Keratinocyte (primary cell): ENCODE data around the gene TMEM245. TPM values are rescaled to one million over a fixed set of nuclear protein-coding genes. Genes with fewer than 3 reads are reported as not detected.

Source experiments
- DNase-seq: peaks from one replicate; pipeline ENCODE4 v3.0.0-alpha.2; 2011; ENCODE audit warnings: low read depth, missing footprints, low spot score
- FAIRE-seq: peaks from 2 replicates; lab custom pipeline; 2011; peaks lifted over from hg19 to GRCh38; lab: Jason Lieb, UNC
- H2AFZ ChIP-seq: 2 replicates; pipeline ENCODE4 v1.6.0; 2012; ENCODE audit warnings: low read length, control low read depth, inconsistent platforms; ENCODE audit not compliant: control insufficient read depth
- H3K27ac ChIP-seq: 2 replicates; pipeline ENCODE4 v1.5.1; 2011; ENCODE audit warnings: low read length; ENCODE audit not compliant: control insufficient read depth, insufficient read depth
- H3K27me3 ChIP-seq: 3 replicates; pipeline ENCODE4 v1.6.0; 2011; ENCODE audit warnings: low read length; ENCODE audit not compliant: control insufficient read depth, insufficient read depth; ENCODE audit errors: extremely low read depth
- H3K36me3 ChIP-seq, 2 experiments: 2 replicates in 1 of 2; 3 replicates in 1 of 2; pipeline ENCODE4 v1.5.1; 2011; ENCODE audit warnings: low read length in 2 of 2, mild to moderate bottlenecking in 1 of 2; ENCODE audit not compliant: control insufficient read depth in 2 of 2, insufficient read depth in 2 of 2; ENCODE audit errors: extremely low read depth in 1 of 2
- H3K4me1 ChIP-seq: 3 replicates; pipeline ENCODE4 v1.5.1; 2011; ENCODE audit warnings: low read length; ENCODE audit not compliant: control insufficient read depth, insufficient read depth; ENCODE audit errors: extremely low read depth
- H3K4me2 ChIP-seq: 3 replicates; pipeline ENCODE4 v1.6.0; 2011; ENCODE audit warnings: low read depth, low read length; ENCODE audit not compliant: control insufficient read depth, insufficient read depth; ENCODE audit errors: extremely low read depth
- H3K4me3 ChIP-seq, 3 experiments: fragments of 200-600 bp in 1 of 3; sonication (generic) in 1 of 3; 2 replicates in 2 of 3; 3 replicates in 1 of 3; pipeline ENCODE4 v1.5.1; 2011 to 2016; ENCODE audit warnings: low read length in 3 of 3, mild to moderate bottlenecking in 3 of 3, control low read depth in 2 of 3, inconsistent platforms in 1 of 3, low read depth in 1 of 3, mixed read lengths in 1 of 3, mixed run types in 1 of 3, moderate library complexity in 1 of 3; ENCODE audit not compliant: control insufficient read depth in 2 of 3, insufficient read depth in 2 of 3; ENCODE audit errors: extremely low read depth in 1 of 3
- H3K79me2 ChIP-seq: 2 replicates; pipeline ENCODE4 v1.6.0; 2012; ENCODE audit warnings: low read length; ENCODE audit not compliant: control insufficient read depth, insufficient read depth
- H3K9ac ChIP-seq: 3 replicates; pipeline ENCODE4 v1.6.0; 2011; ENCODE audit warnings: low read length; ENCODE audit not compliant: control insufficient read depth, insufficient read depth; ENCODE audit errors: extremely low read depth
- H3K9me1 ChIP-seq: 3 replicates; pipeline ENCODE4 v1.6.0; 2011; ENCODE audit warnings: low read length; ENCODE audit not compliant: control insufficient read depth, insufficient read depth; ENCODE audit errors: extremely low read depth
- H3K9me3 ChIP-seq: 2 replicates; pipeline ENCODE4 v1.5.1; 2012; ENCODE audit warnings: low read depth, low read length; ENCODE audit not compliant: control insufficient read depth
- H4K20me1 ChIP-seq: 3 replicates; pipeline ENCODE4 v1.6.0; 2011; ENCODE audit warnings: low read length; ENCODE audit not compliant: control insufficient read depth, insufficient read depth; ENCODE audit errors: extremely low read depth
- EZH2 ChIP-seq: IDR thresholded peaks from one replicate; pipeline ENCODE4 v1.6.1; 2012; ENCODE audit warnings: inconsistent platforms, mild to moderate bottlenecking, low read length, moderate library complexity
- dilution Hi-C: fragments of 300-500 bp; cut with MboI; formaldehyde crosslinking; loops from one replicate; pipeline ENCODE4 v1.7.0; 2020; ENCODE audit warnings: low sequenced_read_pairs; ENCODE audit not compliant: extremely low pct_ligation_motif_present
- polyA plus RNA-seq, 5 experiments: library from polyadenylated mRNA; depleted of rRNA in 3 of 5; stranded (reverse) in 3 of 5; stranded (forward) in 1 of 5; unstranded in 1 of 5; fragments of >200 nt; gene quantifications; 1 replicate in 1 of 5; 2 replicates in 3 of 5; 3 replicates in 1 of 5; pipeline versions ENCODE4 v1.2.1 to v1.2.3, GENCODE V29; 2011 to 2012; ENCODE audit warnings: missing spikeins in 2 of 5, low read depth in 1 of 5, low replicate concordance in 1 of 5
- TF ChIP-seq, protein P1 (sequence below), 3 experiments: IDR thresholded peaks in 1 of 3; conservative IDR thresholded peaks in 1 of 3; optimal IDR thresholded peaks in 1 of 3; 2 replicates in 2 of 3; 3 replicates in 1 of 3; pipeline versions ENCODE3 to v1.5.1; 2011; ENCODE audit warnings: low read length in 3 of 3, mild to moderate bottlenecking in 3 of 3, moderate library complexity in 2 of 3, control low read depth in 1 of 3, inconsistent platforms in 1 of 3; ENCODE audit not compliant: insufficient read depth in 2 of 3; ENCODE audit errors: extremely low read depth in 1 of 3

TMEM245 gene
- polyA plus RNA-seq, 1 donor (not counting 4 experiments of a cell fraction or from before 2014, with no cell fraction given), result 40.0 TPM

DNA sequence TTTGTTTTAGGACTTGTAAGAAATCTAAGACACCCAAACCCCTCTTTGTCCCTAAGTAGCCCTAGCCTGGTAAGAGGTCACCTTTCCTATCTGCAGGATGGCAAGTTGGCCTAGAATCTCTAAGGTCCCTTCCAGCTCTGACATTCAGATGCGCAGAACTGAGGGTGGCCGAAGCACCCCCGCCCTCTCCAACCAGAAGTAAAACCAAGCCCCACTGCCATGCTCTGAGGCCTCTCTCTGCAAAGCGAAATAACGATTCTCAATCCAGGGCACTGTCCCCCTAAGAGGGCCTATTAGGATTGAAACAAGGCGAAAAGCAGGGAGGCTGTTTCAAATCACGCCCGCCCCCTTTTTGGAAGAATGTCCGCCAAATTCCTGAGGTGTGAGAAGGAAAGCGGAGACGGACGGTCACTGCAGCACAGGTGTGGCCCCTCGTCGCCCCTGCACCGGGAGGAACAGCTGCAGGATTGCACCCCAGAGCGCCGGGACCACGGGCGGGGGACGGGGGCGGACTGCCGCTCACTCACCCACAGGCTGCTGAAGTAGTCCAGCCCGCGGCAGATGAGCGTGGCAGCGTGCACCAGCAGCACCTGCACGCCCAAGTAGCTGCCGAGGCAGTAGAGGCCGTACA, 824 bp downstream of the TMEM245 start:
- H3K27ac ChIP-seq, result peak overlapping the region; percentile 94
- no peaks in the 10 kb centered on the region for H3K9me1 ChIP-seq
- no peaks in the 10 kb centered on the region for H3K9me3 ChIP-seq
- dilution Hi-C loops, result loop anchor here (5.0 kb wide), 1 partner anchor 37 kb away; no protein-coding TSS in a partner anchor
- peak overlapping the region; percentile 98 for H3K4me2 ChIP-seq
- TF ChIP-seq, protein P1, sequence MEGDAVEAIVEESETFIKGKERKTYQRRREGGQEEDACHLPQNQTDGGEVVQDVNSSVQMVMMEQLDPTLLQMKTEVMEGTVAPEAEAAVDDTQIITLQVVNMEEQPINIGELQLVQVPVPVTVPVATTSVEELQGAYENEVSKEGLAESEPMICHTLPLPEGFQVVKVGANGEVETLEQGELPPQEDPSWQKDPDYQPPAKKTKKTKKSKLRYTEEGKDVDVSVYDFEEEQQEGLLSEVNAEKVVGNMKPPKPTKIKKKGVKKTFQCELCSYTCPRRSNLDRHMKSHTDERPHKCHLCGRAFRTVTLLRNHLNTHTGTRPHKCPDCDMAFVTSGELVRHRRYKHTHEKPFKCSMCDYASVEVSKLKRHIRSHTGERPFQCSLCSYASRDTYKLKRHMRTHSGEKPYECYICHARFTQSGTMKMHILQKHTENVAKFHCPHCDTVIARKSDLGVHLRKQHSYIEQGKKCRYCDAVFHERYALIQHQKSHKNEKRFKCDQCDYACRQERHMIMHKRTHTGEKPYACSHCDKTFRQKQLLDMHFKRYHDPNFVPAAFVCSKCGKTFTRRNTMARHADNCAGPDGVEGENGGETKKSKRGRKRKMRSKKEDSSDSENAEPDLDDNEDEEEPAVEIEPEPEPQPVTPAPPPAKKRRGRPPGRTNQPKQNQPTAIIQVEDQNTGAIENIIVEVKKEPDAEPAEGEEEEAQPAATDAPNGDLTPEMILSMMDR (optimal IDR thresholded peaks at IDR 0.05 in 1 of 3, IDR thresholded peaks at IDR 0.05 in 1 of 3, conservative IDR thresholded peaks at IDR 0.05 in 1 of 3; ENCODE audit: extremely low read depth in 1 of 3, insufficient read depth in 2 of 3, low read length in 3 of 3), result no peak
- TF ChIP-seq EZH2, result no peak
- H3K79me2 ChIP-seq, result peaks cover 57% of the 10 kb centered on the region
- peak overlapping the region; percentile 89 to 94 (median 89) for H3K4me3 ChIP-seq
- H2AFZ ChIP-seq, result peak overlapping the region; percentile 40
- H3K4me1 ChIP-seq, result peaks cover 42% of the 10 kb centered on the region
- FAIRE-seq, result no peak
- no peak for DNase-seq
- H4K20me1 ChIP-seq, result peaks cover 7% of the 10 kb centered on the region
- peak overlapping the region; percentile 92 for H3K9ac ChIP-seq
- peaks cover 0 to 5% of the 10 kb centered on the region in 2 experiments for H3K36me3 ChIP-seq
- H3K27me3 ChIP-seq, result no peaks in the 10 kb centered on the region

- DNase-seq (no peak), FAIRE-seq (peak; percentile 87)
- peaks cover 7% of the 10 kb centered on the region for H4K20me1 ChIP-seq
- H3K4me3 ChIP-seq, result peak overlapping the region; percentile 89 to 94 (median 89)
- TF ChIP-seq, protein P1 (optimal IDR thresholded peaks at IDR 0.05 in 1 of 3, IDR thresholded peaks at IDR 0.05 in 1 of 3, conservative IDR thresholded peaks at IDR 0.05 in 1 of 3; ENCODE audit: extremely low read depth in 1 of 3, insufficient read depth in 2 of 3, low read length in 3 of 3), result no peak
- no peak for TF ChIP-seq EZH2
- peak overlapping the region; percentile 94 for H3K27ac ChIP-seq
- no peak overlapping the region for H2AFZ ChIP-seq
- no peaks in the 10 kb centered on the region for H3K9me1 ChIP-seq
- peak overlapping the region; percentile 98 for H3K4me2 ChIP-seq
- no peaks in the 10 kb centered on the region for H3K27me3 ChIP-seq
- peak overlapping the region; percentile 92 for H3K9ac ChIP-seq
- dilution Hi-C loops, result loop anchor here (5.0 kb wide), 1 partner anchor 36 kb away; no protein-coding TSS in a partner anchor
- H3K36me3 ChIP-seq, result peaks cover 0 to 5% of the 10 kb centered on the region in 2 experiments
- H3K4me1 ChIP-seq, result peaks cover 50% of the 10 kb centered on the region
- peaks cover 65% of the 10 kb centered on the region for H3K79me2 ChIP-seq
- no peaks in the 10 kb centered on the region for H3K9me3 ChIP-seq
Measured at GRCh38 chr9:109117856-109118807, 1.6 kb downstream of the TMEM245 start.
